Gastrocnemius medialis (tissue), 4 donors: ENCODE results near the gene IL13RA2. TPM values are rescaled to one million over a fixed set of nuclear protein-coding genes. Genes with fewer than 3 reads are reported as not detected.

Source experiments
- ATAC-seq, 2 donors: fragments of 150-250 bp; one replicate each; pipeline ENCODE4 v1.9.1; 2016
- DNase-seq, 2 donors: peaks; one replicate each; pipeline ENCODE4 v3.0.0-alpha.2; 2019
- H3K27ac ChIP-seq, 4 donors: fragments of 200-600 bp; sonication (generic); 1 replicate in 1 of 4; 2 replicates in 3 of 4; pipeline ENCODE4 v1.5.1; 2016 to 2018; ENCODE audit warnings: mild to moderate bottlenecking in 2 of 4, moderate library complexity in 1 of 4
- H3K27me3 ChIP-seq, 3 donors: fragments of 200-600 bp; sonication (generic) in 2 of 3; 1 replicate in 1 of 3; 2 replicates in 2 of 3; pipeline versions ENCODE4 v1.5.1 to v1.6.0; 2016 to 2019; ENCODE audit warnings: mild to moderate bottlenecking in 1 of 3, moderate library complexity in 1 of 3
- H3K36me3 ChIP-seq, 2 donors: fragments of 200-600 bp; sonication (generic) in 1 of 2; one replicate each; pipeline ENCODE4 v1.5.1; 2017 to 2018
- H3K4me1 ChIP-seq, 2 donors: fragments of 200-600 bp; sonication (generic) in 1 of 2; one replicate each; pipeline ENCODE4 v1.5.1; 2016 to 2017; ENCODE audit warnings: mild to moderate bottlenecking in 2 of 2
- H3K4me3 ChIP-seq, 4 donors: fragments of 200-600 bp; sonication (generic) in 3 of 4; 1 replicate in 1 of 4; 2 replicates in 3 of 4; pipeline ENCODE4 v1.5.1; 2016 to 2019; ENCODE audit warnings: mild to moderate bottlenecking in 2 of 4
- H3K9me3 ChIP-seq, 3 donors: fragments of 200-600 bp; sonication (generic) in 2 of 3; 1 replicate in 1 of 3; 2 replicates in 2 of 3; pipeline ENCODE4 v1.5.1; 2016 to 2019
- CTCF ChIP-seq, 5 experiments: fragments of 450-650 bp in 3 of 5; fragments of 200-600 bp in 2 of 5; sonication (generic) in 2 of 5; IDR thresholded peaks in 4 of 5; conservative IDR thresholded peaks in 1 of 5; 1 replicate in 4 of 5; 2 replicates in 1 of 5; pipeline ENCODE4 v1.5.1; 2016 to 2019; ENCODE audit warnings: antibody characterized with exemption in 5 of 5, mild to moderate bottlenecking in 3 of 5, moderate library complexity in 3 of 5
- POLR2A ChIP-seq, 2 donors: fragments of 450-650 bp; IDR thresholded peaks; one replicate each; pipeline ENCODE4 v1.6.1; 2017; ENCODE audit warnings: antibody characterized with exemption in 2 of 2, mild to moderate bottlenecking in 2 of 2, moderate library complexity in 2 of 2
- in situ Hi-C, 4 donors: fragments of 200-750 bp; cut with MboI; loops; one replicate each; pipeline versions ENCODE4 v1.15.0 to v1.8.0; 2017; ENCODE audit warnings: low sequenced_read_pairs in 4 of 4
- intact Hi-C: fragments of 100-400 bp; cut with DNase I; formaldehyde crosslinking; loops from one replicate; pipeline ENCODE4 v1.15.1; 2023; ENCODE audit warnings: low total_unique reads
- total RNA-seq, 4 donors: library from RNA; depleted of rRNA; stranded (reverse); fragments of >200 nt; gene quantifications; one replicate each; pipeline versions ENCODE4 v1.1.0 to v1.2.3, GENCODE V29; 2016

The IL13RA2 gene
- total RNA-seq, 4 donors from 2014 or later = 0.31 TPM; not detected in 3

GRCh38 chrX:115029869-115030570, 12.6 kb upstream of the IL13RA2 start:
- peak in 1 of 2 donors; percentile 51 for ATAC-seq
- Histone ChIP-seq H3K9me3 (no peaks in the 10 kb centered on the region), H3K4me1 (no peaks in the 10 kb centered on the region), H3K36me3 (no peaks in the 10 kb centered on the region), H3K27me3 (peaks cover 0 to 3% (median 0%) of the 10 kb centered on the region in 3 donors), H3K27ac (peak overlapping the region in 2 of 4 donors; percentile 27 to 57), H3K4me3 (no peak overlapping the region)
- intact Hi-C loops = no loop called here
- no peak for TF ChIP-seq CTCF (IDR thresholded peaks at IDR 0.05 in 4 of 5, conservative IDR thresholded peaks at IDR 0.05 in 1 of 5)
- no peak for TF ChIP-seq POLR2A (IDR thresholded peaks at IDR 0.05)
- DNase-seq = no peak
- in situ Hi-C loops = no loop called here

- Histone ChIP-seq H3K36me3 (no peaks in the 10 kb centered on the region), H3K27ac (peak overlapping the region in 1 of 4 donors; percentile 27), H3K4me3 (no peak overlapping the region), H3K9me3 (no peaks in the 10 kb centered on the region), H3K4me1 (no peaks in the 10 kb centered on the region), H3K27me3 (peaks cover 0 to 2% (median 0%) of the 10 kb centered on the region in 3 donors)
- ATAC-seq (no peak), DNase-seq (no peak)
- in situ Hi-C loops (no loop called here), intact Hi-C loops (no loop called here)
- no peak for TF ChIP-seq CTCF (IDR thresholded peaks at IDR 0.05 in 4 of 5, conservative IDR thresholded peaks at IDR 0.05 in 1 of 5)
- TF ChIP-seq POLR2A (IDR thresholded peaks at IDR 0.05) = no peak
Observed at GRCh38 chrX:115029440-115029839, 12.0 kb upstream of the IL13RA2 start.

DNA sequence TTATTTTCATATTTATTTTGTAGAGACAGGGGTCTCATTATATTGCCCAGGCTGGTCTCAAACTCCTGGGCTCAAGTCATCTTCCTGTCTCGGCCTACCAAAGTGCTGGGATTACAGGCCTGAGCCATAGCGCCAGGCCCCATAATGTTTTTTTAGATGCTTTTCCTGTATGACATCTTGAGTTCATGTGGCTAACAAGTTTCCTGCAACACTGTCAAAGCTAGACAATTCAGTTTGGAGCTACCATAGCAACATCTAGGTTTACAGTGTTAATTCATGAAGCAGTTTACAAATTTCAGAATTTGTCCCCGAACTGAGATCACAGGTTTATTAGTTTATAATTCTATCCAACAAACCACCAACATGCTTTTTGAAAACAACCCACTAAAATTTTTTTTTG, 6.4 kb upstream of the IL13RA2 start:
- no peaks in the 10 kb centered on the region for H3K36me3 ChIP-seq
- in situ Hi-C loops (no loop called here), intact Hi-C loops (no loop called here)
- no peak for DNase-seq
- no peak overlapping the region for H3K4me3 ChIP-seq
- no peak for TF ChIP-seq POLR2A (IDR thresholded peaks at IDR 0.05)
- TF ChIP-seq CTCF (IDR thresholded peaks at IDR 0.05 in 4 of 5, conservative IDR thresholded peaks at IDR 0.05 in 1 of 5) = no peak
- H3K4me1 ChIP-seq = no peaks in the 10 kb centered on the region
- H3K27me3 ChIP-seq = no peaks in the 10 kb centered on the region
- no peaks in the 10 kb centered on the region for H3K9me3 ChIP-seq
- no peak overlapping the region for H3K27ac ChIP-seq
- no peak for ATAC-seq

GRCh38 chrX:115023139-115023538, 5.7 kb upstream of the IL13RA2 start:
- intact Hi-C loops (no loop called here), in situ Hi-C loops (no loop called here)
- no peak overlapping the region for H3K4me3 ChIP-seq
- DNase-seq = no peak
- no peak for ATAC-seq
- no peaks in the 10 kb centered on the region for H3K9me3 ChIP-seq
- H3K27me3 ChIP-seq = no peaks in the 10 kb centered on the region
- no peaks in the 10 kb centered on the region for H3K36me3 ChIP-seq
- TF ChIP-seq POLR2A (IDR thresholded peaks at IDR 0.05) (no peak), CTCF (IDR thresholded peaks at IDR 0.05 in 4 of 5, conservative IDR thresholded peaks at IDR 0.05 in 1 of 5) (no peak)
- H3K4me1 ChIP-seq = no peaks in the 10 kb centered on the region
- no peak overlapping the region for H3K27ac ChIP-seq

DNA sequence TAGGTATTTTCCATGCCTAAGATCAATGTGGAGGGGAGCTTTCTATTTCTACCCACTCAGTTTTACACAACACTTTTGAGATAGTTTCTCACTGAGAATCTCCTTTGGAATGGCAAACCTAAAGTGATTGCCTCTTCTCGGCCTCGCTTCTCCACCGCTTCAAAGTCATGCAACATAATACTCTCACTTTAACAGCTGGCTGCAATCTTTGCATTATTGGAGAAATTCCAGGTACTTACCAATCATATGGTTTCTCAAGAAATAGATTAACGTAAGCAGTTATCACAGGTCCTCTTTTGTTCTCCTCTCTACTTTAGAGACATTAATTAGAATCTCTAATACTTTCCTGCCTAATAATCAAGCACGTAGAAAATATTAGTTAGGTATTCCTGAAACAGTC, 3.7 kb upstream of the IL13RA2 start:
- DNase-seq (no peak), ATAC-seq (no peak)
- intact Hi-C loops = no loop called here
- no peaks in the 10 kb centered on the region for H3K36me3 ChIP-seq
- no peaks in the 10 kb centered on the region for H3K4me1 ChIP-seq
- H3K27me3 ChIP-seq = peaks cover 0 to 4% (median 0%) of the 10 kb centered on the region in 3 donors
- TF ChIP-seq POLR2A (IDR thresholded peaks at IDR 0.05) (no peak), CTCF (IDR thresholded peaks at IDR 0.05 in 4 of 5, conservative IDR thresholded peaks at IDR 0.05 in 1 of 5) (no peak)
- no peaks in the 10 kb centered on the region for H3K9me3 ChIP-seq
- in situ Hi-C loops = no loop called here
- no peak overlapping the region for H3K27ac ChIP-seq
- no peak overlapping the region for H3K4me3 ChIP-seq
